Breast epithelium (tissue), 3 donors: ENCODE measurements around the gene SLC22A23.

Experiments
- CTCF ChIP-seq, 3 donors: fragments of 450-650 bp; IDR thresholded peaks; one replicate each; pipeline ENCODE4 v1.5.1; 2016 to 2017; ENCODE audit warnings: antibody characterized with exemption in 3 of 3, mild to moderate bottlenecking in 3 of 3, moderate library complexity in 3 of 3
- POLR2AphosphoS5 ChIP-seq, 3 donors: sonication (generic); formaldehyde crosslinking; IDR thresholded peaks; one replicate each; pipeline ENCODE4 v1.6.1; 2017; ENCODE audit warnings: antibody characterized with exemption in 3 of 3

DNA sequence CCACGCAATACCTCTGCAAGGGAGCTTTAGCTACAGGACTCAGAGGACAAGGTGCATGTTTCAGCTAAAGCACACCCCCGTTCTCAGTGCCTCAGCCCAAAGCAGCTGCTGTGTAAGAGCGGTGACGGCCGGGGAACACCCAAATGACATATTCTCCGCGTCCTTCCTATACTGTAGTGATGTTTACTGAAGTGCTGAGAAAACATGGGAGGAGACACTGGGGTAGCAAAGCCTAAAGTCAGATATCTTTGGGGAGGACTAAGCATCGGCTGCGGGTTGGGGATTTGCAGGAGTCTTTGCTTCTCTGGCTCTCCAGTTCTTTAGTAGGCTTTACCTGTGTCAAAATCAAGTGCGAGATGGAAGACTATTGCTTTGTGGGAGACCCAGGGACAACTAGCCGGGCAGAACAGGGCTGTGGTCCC lies 1.7 kb downstream of the SLC22A23 start:
- no peak for TF ChIP-seq CTCF (IDR thresholded peaks at IDR 0.05)
- TF ChIP-seq POLR2AphosphoS5 (IDR thresholded peaks at IDR 0.05) = no peak
